T-helper 9 cell (primary cell): ENCODE measurements around the gene PRKCSH.
"Not testable (repeated sequence)": the region's sequence is repeated elsewhere in the genome, so short reads cannot be mapped to it uniquely, and the experiment has no call there.

Source experiments
- DNase-seq: peaks from one replicate; pipeline ENCODE4 v3.0.0-alpha.2; 2020

PRKCSH gene

GRCh38 chr19:11451327-11451870 lies 16.0 kb downstream of the PRKCSH start:
- DNase-seq, result no peak

DNA sequence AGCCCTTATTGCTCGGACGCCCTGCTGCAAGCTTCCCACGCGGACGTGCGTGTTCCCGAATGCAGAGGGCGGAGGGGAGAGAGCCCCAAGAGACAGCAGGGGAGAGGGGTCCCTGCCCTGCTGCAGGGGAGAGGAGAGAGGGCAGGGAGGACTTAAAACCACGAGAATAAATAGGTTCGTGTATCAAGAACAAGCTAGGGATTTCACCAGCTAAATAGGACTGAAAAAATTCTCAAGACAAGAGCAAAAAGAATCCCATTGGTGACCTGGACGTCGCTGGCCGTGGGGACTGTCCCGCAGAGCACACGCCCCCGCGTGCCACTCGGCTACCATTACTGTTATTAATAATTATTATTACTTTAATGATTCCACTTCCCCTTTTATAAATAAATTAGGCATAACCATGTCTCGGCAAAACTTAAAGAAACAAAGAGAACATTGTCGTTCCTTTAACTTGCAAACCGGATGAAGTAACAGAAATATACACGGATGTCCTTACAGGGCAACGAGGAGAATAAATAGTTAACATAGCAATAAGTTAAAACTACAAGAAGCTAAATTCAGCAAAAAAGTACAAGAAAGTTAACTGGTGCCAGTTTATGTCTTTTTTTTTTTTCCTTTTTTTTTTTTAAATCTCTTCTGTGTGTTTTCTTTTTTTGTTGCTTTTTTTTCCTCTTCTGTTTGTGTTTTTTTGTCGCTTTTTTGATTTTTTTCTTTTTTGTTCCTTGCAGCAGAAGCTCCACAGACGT lies 16.6 kb downstream of the PRKCSH start:
- no peak for DNase-seq

- DNase-seq, result no peak
Measured at GRCh38 chr19:11452620-11453310, 17.3 kb downstream of the PRKCSH start.

DNA sequence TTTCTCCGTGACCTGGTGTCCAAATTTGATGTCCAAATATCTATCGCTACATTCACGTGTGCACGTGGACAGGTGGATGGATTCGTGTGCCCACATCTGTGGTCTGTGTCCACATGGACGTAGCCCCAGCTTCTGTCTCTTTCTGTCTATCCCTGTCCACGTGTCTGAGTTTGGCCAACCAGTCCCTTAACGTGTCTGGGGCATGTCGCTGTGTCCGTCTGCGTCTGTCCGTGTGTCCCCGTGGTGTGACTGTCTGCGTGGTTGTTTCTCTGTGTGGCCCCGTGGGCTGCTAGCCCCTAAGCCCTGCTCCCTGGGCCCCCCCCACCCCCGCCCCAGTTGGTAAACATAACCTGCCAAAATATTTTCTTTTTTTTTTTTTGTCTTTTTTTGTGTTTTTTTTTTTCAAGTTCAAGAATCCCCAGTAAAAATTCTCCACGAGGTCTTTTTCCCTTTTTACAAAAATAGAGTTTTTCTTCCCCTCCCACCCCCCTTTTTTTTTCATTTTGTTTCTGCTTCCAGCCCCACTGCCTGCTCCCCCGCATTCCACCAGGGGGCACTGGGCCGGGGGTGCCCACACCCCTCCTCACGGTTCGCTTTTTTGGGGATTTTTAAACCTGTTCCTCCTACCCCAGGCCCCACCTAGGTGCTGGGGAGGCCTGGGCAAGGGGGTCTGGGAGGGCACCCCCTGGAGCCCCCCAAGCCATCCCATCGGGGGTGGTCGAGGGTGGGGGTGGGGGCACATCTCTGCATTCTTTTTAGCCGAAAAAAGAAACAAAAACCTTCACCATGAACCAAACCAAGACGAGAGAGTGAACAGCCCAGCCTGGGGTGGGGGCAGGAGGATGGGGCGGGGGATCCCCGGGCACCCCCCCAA lies 18.3 kb downstream of the PRKCSH start:
- no peak for DNase-seq

DNA sequence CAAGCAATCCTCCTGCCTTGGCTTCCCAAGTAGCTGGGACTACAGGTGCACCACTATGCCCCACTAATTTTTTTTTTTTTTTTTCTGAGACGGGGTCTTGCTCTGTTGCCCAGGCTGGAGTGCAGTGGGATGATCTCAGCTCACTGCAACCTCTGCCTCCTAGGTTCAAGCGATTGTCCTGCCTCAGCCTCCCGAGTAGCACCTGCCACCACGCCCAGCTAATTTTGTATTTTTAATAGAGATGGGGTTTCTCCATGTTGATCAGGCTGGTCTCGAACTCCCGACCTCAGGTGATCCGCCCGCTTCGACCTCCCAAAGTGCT lies 19.8 kb downstream of the PRKCSH start:
- not testable (repeated sequence) for DNase-seq

DNA sequence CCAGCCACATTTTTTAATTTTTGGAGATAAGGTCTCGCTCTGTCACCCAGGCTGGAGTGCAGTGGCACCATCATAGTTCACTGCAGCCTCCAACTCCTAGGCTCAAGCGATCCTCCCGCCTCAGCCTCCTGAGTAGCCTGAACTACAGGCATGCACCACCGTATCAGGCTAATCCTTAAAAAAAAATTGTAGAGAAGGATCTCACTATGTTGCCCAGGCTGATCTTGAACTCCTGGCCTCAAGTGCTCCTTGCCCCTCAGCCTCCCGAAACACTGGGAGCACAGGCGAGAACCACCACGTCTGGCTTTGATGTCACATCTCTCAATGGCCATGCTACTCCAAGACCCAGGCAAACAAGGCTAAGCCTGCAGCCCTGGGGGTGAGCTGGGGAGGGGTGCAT lies 21.2 kb downstream of the PRKCSH start:
- DNase-seq, result no peak

GRCh38 chr19:11457115-11457514 lies 21.7 kb downstream of the PRKCSH start:
- DNase-seq, result no peak

DNA sequence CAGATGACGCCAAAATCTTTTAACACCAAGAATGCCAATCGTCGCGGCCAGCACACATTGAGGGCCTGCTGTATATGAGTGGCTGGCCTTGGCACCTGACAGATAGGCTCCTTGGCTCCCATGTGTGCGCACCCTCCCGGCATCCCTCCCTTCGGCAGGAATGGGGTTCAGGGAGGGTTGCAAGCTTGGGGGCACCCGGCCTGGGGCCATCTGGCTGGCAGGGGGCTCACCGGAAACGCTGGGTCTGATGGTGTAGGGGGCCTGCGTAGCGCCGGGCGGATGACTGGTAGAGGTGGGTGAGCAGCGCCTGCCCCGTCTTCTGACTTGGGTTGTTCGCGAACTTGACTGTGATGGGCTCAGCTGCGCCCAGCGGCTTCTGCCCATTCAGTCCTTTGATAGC lies 22.4 kb downstream of the PRKCSH start:
- DNase-seq, result no peak

DNA sequence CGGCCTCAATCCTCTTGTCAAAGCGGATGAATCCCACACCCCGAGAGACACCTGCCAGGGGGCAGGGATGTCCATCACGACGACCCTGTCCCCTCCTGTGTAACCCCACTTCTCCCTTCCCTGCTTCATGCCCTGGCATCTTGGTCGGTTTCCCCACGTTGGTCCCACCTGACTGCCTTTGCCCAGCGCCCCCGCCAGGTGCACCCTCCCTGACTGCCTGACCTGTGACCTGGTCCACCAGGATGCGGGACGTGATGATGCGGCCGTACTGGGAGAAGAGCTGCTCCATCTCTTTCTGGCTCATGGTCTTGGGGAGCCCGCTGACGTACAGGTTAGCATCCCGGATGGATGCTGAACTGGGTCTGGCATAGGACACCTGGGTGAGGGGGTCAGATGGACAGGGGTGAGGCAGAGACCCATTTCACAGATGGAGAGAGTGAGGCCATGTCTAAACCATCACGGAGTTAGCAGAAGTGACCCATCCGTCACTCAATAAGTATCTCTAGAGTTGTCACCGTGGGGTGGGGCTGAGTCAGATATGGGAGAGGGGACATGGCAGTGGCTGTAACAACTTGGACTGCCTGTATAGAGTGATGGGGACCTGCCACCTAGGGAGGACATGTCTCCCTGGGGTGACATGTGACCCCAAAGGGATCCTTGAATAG lies 22.9 kb downstream of the PRKCSH start:
- DNase-seq, result no peak

GRCh38 chr19:11458912-11459311 lies 23.5 kb downstream of the PRKCSH start:
- DNase-seq, result not testable (repeated sequence)

- DNase-seq, result no peak
Measured at GRCh38 chr19:11460207-11460606, 24.8 kb downstream of the PRKCSH start.

- DNase-seq, result no peak
Measured at GRCh38 chr19:11461453-11461852, 26.0 kb downstream of the PRKCSH start.

GRCh38 chr19:11463391-11463790 lies 28.0 kb downstream of the PRKCSH start:
- DNase-seq, result no peak

GRCh38 chr19:11464333-11465265 lies 29.2 kb downstream of the PRKCSH start:
- no peak for DNase-seq

DNA sequence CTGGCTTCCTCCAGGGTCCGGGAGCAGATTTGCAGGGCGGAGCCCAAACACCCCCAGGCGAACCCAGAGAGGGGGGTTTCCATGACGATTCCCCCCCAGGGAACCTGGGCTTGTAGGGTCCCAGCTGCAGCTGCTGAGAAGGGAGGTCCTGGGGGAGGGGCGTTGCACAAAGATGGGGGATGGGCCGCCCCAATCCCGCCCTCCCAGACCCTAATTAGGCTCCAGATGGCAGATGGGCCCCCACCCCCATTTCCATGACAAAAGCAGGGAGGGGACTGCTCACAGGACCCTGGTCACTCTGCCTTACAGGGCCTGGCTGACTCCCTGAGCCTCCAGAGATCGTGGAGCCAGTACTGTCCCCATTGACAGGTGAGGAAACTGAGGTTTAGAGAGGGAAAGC lies 30.2 kb downstream of the PRKCSH start:
- DNase-seq, result no peak

DNA sequence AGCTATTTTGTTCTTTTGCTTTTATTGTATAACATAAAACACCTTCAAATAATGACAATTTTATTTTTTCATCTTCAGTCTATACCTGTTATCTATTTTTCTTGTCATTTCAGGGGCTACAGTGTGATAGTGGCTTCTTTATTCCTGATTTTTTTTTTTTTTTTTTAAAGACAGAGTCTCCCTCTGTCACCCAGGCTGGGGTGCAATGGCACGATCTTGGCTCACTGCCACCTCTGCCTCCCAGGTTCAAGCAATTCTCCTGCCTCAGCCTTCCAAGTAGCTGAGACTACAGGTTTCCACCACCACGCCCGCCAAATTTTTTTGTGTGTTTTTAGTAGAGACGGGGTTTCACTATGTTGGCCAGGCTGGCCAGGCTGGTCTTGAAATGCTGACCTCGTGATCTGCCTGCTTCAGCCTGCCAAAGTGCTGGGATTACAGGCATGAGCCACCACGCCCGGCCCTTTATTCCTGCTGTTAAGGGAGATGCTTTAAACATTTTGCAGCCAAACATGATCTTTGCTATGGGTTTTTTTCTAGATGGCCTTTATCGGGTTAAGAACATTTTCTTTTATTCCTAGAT lies 32.9 kb downstream of the PRKCSH start:
- not testable (repeated sequence) for DNase-seq

DNA sequence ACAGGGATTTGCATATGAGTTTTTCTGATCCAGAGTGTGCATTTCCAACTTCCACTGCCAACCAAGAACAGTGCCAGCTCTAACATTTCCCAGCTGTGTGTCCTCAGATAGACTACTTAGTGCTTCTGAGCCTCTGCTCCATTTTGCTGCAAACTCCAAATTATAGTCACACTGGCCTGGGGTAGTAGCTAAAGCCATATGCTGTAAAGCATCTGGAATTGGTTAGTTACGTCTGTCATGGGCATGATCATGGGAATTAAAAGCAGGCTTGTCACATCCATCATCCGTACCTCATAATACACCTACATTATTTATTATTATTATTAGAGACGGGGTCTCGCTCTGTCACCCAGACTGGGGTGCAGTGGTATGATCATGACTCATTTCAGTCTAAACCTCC lies 38.3 kb downstream of the PRKCSH start:
- no peak for DNase-seq

GRCh38 chr19:11475343-11475742 lies 39.9 kb downstream of the PRKCSH start:
- DNase-seq, result not testable (repeated sequence)

DNA sequence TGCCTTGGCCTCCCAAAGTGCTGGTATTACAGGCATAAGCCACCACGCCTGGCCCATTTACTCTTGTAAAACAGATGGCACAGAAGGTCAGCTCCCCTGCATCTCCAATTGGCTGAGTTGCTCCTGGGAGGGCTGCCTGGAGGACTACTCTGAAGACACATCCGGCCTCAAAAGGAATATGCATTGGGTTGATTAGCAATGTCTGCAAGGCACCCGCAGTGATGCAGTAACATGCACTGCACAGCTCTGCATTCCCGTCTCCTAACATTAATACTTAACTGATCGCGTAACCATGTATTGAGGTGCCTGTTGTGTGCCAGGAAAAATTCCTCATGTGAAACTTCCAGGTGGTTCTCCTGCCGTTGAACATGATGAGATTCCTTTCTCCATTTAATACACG lies 40.4 kb downstream of the PRKCSH start:
- DNase-seq, result no peak

- no peak for DNase-seq
Measured at GRCh38 chr19:11478167-11479089, 43.0 kb downstream of the PRKCSH start.
